Kidney epithelial cell (primary cell): ENCODE results near the gene GPX7. TPM values are rescaled to one million over a fixed set of nuclear protein-coding genes. Genes with fewer than 3 reads are reported as not detected.

Experiments used
- DNase-seq: peaks from one replicate; pipeline ENCODE4 v3.0.0-alpha.2; 2010; ENCODE audit warnings: low read depth
- H3K27me3 ChIP-seq: 2 replicates; pipeline ENCODE4 v1.6.0; 2011; ENCODE audit warnings: low read length; ENCODE audit not compliant: control insufficient read depth, insufficient read depth
- H3K36me3 ChIP-seq: 2 replicates; pipeline ENCODE4 v1.5.1; 2011; ENCODE audit warnings: low read length; ENCODE audit not compliant: control insufficient read depth, insufficient read depth
- H3K4me3 ChIP-seq: 2 replicates; pipeline ENCODE4 v1.5.1; 2011; ENCODE audit warnings: low read depth, mild to moderate bottlenecking, control low read depth, low read length
- CTCF ChIP-seq: IDR thresholded peaks from 2 replicates; pipeline ENCODE4 v1.5.1; 2011; ENCODE audit warnings: mild to moderate bottlenecking, moderate library complexity, low read length, control low read depth, inconsistent platforms; ENCODE audit not compliant: insufficient read depth, poor library complexity, severe bottlenecking
- total RNA-seq: library from RNA; depleted of rRNA; stranded (reverse); fragments of >200 nt; gene quantifications from 2 replicates; pipeline ENCODE4 v1.2.3, GENCODE V29; 2015

GPX7 gene
- total RNA-seq, 1 donor from 2014 or later: 33.1 TPM

DNA sequence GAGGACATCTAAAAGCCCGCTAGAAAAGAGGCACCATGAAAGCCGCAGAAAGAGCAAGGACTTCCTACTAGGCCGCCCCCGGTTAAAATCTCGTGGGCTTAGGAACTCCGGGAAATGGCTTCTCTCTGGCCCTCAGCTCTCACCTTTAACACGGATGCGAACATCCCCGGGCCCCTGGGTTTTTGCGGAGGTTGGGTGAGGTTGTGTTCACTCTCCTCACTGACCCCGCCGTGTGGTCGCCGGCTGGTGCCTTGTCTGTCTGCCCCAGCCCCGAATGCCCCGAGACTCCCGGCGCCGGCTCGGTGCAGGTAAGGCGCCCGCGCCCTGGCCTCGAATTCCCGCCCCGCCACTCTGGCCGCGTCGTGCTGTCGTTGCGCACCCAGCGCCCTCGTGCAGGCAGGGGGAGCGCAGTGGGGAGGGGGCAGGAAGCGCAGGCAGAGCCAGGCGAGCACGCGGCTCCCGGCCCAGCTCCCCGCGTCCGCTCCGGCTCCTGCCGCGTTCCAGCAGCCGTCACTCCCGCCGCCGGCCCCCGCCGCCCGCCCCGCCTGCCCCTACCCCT lies 30.6 kb downstream of the GPX7 start, which contains the start of gene SHISAL2A:
Gene SHISAL2A (plus strand): TSS at position 437 of the 559 bp plus-strand sequence. CDS start 326 bp downstream, outside the sequence.
- DNase-seq: no peak
- Histone ChIP-seq H3K36me3 (no peaks in the 10 kb centered on the region), H3K4me3 (peak within 1 kb of the TSS; percentile 27), H3K27me3 (peaks cover 14% of the 10 kb centered on the region)
- TF ChIP-seq CTCF: peak; percentile 1

DNA sequence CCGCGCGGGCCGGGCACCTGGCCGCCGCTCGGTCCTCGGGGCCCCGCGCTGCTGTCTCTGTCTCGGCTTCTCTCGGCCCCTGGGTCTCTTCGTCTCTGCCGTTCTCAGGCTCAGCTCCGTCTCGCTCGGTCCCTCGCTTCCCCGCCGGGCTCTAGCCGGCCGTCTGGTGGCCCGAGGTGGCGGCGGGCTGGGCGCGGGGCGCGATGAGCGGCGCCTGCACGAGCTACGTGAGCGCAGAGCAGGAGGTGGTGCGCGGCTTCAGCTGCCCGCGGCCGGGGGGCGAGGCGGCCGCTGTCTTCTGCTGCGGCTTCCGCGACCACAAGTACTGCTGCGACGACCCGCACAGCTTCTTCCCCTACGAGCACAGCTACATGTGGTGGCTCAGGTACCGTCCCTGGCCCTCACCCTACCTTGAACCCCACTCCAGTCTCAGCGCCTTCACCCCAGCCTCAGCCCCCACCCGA lies 31.2 kb downstream of the GPX7 start:
- H3K36me3 ChIP-seq: no peaks in the 10 kb centered on the region
- H3K4me3 ChIP-seq: peak overlapping the region; percentile 27
- DNase-seq: no peak
- peaks cover 14% of the 10 kb centered on the region for H3K27me3 ChIP-seq
- no peak for TF ChIP-seq CTCF

GRCh38 chr1:52634111-52634510 lies 31.9 kb downstream of the GPX7 start:
- Histone ChIP-seq H3K27me3 (peaks cover 14% of the 10 kb centered on the region), H3K4me3 (no peak overlapping the region), H3K36me3 (no peaks in the 10 kb centered on the region)
- no peak for DNase-seq
- TF ChIP-seq CTCF: no peak

- no peaks in the 10 kb centered on the region for H3K36me3 ChIP-seq
- H3K4me3 ChIP-seq: no peak overlapping the region
- DNase-seq: no peak
- TF ChIP-seq CTCF: no peak
- peaks cover 14% of the 10 kb centered on the region for H3K27me3 ChIP-seq
Observed at GRCh38 chr1:52635321-52636089, 33.3 kb downstream of the GPX7 start.

GRCh38 chr1:52636721-52637695 lies 34.8 kb downstream of the GPX7 start:
- TF ChIP-seq CTCF: no peak
- H3K4me3 ChIP-seq: no peak overlapping the region
- H3K27me3 ChIP-seq: peaks cover 14% of the 10 kb centered on the region
- H3K36me3 ChIP-seq: no peaks in the 10 kb centered on the region
- DNase-seq: no peak
